Anterior cingulate cortex (tissue), 58 donors: ENCODE data around the gene ALX3.

Source experiments
- DNase-seq, 58 donors: peaks; one replicate each; lab custom pipeline; 2025; lab: John Stamatoyannopoulos, UW

Gene ALX3

DNA sequence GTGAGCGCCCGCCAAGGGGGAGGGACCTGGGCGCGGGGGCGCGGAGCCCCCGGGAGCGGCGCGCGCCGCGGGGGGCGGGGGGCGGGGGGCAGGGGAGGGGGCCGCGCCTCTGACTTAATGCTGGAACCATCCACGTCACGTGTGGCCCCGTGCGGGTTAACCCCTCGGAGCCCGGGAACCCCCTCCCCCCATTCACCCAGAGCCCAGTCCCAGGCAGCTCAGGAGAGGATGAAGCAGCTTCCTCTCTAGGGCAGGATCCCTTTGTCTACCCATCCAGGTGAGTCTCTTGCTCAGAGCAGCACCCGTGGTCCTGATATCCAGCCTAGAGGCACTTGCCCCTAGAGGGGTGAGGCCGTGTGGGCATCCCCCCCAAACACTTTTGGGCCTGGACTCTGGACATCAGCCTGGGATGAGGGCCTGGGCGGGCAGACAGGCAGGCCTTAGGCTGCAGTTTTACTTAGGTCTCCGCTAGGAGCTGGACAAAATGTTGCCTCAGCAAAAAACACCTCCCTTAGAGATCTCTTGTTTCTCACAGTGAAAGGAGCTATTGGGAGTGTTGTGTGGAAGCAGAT, at the start of gene ALX3:
Gene ALX3 (minus strand): TSS at position 2 of the 572 bp plus-strand sequence. CDS start 60 bp downstream, outside the sequence.
- no peak for DNase-seq

DNA sequence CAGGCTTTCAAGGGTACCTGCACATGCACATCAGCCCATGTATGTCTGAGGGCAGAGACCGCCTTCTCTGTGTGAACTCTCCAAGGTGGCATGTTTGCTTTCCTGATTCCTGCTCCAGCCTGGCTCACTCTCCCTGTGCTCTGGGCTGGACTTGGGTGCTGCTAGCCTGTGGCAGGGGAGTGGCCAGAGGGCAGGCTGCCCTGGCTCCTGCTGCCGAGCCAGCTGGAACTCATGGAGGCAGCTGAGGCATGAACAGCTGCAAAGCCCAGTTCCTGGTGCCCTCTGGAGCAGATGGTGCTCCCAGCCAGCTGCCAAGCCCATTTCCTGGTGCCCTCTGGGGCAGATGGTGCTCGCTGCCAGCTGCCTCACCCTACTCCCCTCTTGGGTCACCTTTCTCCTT, 49.4 kb upstream of the ALX3 start:
- DNase-seq: no peak

DNA sequence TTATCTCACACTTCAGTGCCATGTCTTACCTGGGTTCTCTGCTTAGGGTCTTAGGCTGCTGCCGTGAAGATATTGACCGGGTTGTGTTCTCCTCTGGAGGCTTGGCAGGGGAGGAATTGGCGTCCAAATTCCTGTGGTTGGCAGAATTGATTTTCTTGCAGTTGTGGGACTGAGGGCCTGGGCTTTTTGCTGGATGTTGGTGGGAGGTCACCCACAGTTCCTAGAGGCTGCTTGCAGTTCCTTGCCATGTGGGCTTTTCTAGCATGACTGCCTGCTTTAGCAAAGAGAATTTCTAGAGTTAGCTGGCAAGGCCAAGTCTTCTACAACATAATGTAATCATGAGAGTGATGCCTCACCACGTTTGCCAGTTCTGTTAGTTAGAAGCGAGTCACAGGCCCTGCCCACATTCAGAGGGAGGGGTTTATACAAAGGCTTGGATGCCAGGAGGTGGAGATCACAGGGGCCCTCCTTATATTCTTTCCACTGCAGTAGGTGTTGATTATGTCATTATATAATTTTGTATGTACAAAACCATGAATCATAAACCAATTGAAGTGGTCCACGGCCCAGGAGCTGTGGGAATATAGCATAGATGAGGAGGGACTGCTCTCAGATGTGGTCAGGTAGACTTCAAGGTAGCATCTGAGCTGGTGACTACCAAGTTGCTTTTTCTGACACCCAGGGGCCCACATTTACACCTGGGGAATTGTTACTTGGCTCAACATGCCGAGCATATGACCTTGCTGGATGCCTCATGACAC, 48.3 kb upstream of the ALX3 start:
- no peak for DNase-seq

DNA sequence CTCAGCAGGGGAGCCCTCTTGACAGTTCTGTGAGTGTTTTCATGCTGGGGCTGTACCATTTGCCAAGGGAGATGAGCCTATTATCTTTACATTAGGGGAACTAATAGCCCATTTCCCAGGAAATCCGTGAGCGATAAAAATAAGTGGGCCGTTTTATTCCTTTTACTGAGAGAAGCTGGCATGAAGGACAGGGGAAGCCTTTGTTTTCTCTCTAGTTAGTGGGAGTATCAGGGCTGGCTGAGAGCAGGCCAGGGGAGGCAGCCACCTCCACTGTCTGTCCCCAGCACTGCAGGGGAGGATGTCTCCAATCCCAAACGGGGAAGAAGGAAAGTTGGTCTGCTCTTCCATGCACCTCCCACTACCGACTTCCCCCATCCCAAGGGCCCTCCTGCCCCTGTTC, 44.3 kb upstream of the ALX3 start:
- no peak for DNase-seq

DNA sequence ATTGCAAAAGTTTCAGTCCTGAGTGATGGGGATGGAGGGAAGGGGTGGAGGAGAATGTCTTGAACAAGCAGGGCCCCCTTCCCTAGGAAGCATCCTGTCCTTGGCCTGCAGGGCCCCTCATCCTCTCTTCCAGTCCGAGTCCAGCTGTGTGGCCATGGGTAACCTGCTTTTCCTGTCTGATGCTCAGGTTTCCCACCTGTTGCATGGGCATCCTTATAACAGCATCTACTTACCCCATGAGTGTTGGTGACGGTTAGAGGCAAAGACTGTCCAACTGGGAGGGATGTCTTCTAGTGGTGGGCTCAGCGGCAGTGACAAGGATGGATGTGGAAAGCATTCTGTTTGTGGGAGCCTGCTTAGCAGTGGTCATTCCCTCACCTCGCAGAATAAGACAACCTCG, 43.7 kb upstream of the ALX3 start:
- no peak for DNase-seq

DNA sequence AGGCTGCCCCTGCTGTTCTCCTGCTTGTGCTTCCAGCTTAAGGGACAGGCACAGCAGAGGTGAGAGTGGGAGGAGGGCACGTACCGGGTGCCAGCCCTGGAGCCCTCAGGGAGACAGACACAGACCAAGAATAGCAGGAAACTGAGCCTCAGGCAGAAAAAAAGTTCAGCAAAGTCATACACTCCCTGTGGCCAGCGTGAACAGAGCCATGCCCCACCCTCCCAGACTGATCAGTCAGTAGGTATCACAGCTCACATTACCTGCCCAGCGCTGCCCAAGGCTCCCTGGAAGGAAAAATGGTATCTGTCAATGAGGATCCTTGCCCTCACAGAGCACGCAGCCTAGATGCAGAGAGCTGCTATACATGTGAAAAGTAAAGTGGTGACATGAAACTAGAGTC, 43.1 kb upstream of the ALX3 start:
- no peak for DNase-seq

DNA sequence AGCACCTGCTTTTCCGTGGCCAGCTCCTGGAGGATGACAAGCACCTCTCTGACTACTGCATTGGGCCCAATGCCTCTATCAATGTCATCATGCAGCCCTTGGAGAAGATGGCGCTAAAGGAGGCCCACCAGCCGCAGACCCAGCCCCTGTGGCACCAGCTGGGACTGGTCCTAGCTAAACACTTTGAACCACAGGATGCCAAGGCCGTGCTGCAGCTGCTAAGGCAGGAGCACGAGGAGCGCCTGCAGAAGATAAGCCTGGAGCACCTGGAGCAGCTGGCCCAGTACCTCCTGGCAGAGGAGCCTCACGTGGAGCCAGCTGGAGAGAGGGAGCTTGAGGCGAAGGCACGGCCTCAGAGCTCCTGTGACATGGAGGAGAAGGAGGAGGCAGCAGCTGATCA, 42.2 kb upstream of the ALX3 start:
- no peak for DNase-seq

DNA sequence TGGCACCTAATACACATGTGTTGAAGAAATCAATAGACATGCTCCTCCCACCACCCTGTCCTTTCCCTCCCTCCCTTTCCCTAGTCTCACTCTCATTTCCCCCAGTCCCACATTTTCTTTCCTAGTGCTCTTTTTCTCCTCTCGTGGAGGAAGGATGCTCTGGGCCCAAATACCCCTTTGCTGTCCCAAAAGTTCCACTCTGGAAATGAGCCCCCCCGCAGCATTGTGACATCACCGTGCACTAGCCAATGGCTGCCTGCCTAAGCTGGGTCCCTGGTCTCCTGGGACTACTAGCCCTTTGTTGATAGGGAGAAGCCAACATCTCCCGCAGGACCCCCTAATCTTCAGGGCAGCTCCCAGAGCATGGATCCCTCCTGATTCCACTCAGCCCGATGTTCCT, 41.7 kb upstream of the ALX3 start, which contains the start of gene UBL4B:
Gene UBL4B (plus strand): TSS at position 301 of the 400 bp plus-strand sequence. CDS start 92 bp downstream, at position 393.
- no peak for DNase-seq

DNA sequence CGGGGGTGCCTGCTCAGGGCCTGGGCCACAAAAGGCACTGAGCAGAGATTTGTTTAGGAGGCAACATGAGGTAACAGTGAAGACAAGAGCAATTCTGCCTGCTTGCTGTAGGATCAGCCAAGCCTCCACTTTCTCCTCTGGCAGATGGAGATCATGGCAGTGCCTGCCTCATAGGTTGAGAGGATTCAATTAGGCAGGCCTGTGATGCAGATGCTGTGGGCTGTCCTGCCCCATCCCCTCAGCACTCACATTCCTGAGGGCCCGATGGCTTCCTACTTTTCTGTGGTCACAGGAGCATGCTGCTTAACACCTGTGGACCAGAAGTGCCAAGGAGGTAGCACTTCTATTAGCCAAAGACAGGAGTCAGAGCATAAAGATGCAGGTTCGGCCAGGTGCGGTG, 40.6 kb upstream of the ALX3 start:
- DNase-seq: no peak

DNA sequence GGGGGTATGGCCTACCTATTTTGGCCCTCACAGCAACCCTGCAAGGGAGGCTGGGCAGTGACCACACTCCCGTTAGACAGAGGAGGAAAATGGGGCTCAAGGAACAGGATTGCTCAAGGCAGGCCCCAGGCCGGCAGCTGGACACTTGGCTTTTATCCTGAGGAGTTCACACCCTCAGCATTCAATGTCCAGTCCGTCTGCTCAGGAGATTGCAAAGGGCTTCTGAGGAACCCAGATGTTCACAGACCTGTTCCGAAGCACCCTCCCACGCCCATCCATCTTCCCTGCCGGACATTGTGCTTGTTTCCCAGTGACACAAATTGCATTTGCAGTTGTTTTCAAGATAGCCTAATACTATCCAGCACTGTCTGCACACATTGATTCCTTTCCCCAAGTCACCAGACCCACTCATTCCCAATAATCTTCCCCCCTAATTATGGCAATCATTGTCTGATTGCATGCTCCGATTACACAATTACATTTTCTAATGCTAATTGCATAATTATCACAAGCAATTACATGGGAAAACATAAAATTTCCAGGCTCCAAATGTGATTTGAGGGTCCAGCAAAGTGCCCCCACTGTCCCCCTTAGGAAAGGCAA, 37.5 kb upstream of the ALX3 start:
- no peak for DNase-seq

DNA sequence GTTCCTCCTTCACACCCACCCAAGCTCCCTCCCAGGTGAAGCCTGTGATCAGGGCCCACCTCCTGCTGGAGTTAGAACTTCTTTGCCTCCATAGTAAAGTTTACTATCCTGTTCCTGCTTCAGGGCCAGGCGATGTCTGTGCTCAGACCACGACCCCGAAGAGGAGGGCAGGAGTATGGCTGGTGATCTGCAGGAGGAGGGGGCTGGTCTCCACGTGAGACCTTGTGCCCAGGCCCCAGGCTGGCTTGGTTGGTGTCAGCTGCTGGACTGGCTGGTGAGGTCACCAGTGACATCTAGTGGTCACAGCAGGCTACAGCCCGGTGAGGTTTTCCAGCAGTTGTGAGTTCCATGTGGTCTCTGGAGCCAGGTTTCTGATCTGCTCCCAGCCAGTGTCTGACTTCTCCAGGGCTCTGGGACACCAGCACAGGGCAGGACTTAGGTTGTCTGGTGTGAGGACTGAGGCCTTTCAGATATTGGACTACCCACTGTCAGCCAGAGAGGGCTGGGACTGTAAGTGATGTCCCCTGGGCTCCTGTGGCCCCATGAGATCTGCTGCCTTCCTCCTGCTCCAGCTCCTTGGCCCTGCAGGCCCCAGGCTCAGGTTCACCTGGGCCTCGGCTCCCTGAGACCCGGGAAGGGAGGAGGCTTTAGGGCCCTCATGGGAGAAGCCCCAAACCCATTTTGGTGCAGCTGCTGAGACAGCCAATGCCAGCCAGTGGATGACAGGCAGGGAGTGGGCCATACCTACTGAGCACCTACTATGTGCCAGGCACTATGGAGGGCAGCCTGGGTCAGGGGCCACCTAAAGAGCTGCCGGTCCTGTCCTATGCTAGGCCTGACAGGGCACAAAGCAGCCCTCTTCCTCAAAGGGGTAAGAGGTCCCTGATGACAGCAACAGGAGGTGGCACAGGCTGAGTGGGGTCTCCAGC, 35.8 kb upstream of the ALX3 start:
- peak in 52 of 58 donors; percentile 17 to 76 (median 40) for DNase-seq

DNA sequence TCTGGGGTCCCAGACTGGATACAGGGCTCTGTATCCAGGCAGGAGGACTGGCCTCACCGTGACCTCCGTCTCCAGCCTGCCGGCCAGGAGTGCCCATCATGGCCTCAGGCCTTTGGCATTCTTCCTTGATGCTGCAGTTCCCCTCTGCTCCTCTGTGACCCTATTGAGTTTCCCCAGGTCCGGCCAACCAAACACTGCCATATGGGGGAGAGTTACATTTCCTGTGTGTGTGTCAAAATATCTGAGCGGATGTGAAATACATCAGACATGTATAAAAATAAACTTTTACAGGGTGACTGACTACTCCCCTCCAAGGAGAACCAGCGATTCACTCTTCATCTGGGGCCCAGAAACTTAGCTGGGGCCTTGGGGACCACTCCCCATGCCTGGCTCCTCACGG, 31.6 kb upstream of the ALX3 start:
- DNase-seq: no peak

DNA sequence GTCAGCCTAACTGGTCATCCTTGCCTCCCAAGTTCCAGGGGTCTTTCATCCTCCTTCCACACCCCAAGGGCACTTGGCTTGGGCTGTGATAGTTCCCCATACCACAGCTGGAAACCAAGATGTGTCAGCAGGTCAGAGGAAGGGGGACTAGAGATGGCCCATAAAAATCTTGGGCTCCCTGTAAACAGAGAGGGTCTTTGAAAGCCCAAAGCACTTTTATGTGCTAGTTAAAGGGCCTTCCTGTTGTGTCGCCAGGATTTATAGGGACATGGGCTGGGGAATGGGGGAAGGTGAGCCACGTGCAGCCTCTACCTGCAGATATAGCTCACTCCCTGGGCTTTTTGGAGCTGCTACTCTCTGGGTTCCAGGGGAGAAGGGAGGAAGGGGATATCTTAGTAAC, 29.9 kb upstream of the ALX3 start:
- DNase-seq: no peak

DNA sequence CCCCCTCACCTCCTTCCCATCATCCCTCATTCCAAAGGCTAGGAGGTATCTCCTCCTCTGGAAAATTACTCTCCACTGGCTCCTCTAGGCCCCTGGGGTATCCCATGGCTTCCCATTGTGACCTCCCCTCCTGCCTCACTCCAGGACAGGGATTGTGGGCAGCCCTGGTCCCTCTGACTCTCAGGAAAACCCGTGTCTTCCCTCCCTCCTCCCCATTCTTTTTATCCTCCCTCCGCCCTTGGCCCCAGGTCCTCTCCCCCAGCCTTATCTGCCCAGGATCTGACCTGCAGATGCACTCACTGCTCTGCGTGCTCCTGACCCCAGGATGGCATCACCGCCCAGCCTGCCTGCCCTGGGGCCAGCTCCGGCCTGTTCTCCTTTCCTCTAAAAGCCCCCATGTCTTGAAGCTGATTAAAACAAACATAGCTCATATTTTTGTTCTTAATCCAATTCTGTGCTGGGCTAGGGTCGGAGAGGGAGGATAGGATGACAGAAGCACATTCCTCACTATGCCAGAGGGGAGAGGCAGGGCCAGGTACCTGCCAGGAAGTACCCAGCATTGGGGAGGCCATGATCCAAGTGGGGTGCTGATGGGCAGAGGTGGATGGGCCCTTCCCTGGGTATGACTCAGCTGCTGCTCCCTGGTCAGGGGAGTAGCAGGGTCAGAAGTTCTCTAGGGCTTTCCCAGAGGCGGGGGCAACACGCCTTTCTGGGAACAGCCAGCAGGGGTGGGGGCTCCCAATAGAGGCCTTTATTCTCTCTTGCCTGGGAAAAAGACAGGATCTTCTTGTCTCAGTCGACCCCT, 28.0 kb upstream of the ALX3 start:
- no peak for DNase-seq

DNA sequence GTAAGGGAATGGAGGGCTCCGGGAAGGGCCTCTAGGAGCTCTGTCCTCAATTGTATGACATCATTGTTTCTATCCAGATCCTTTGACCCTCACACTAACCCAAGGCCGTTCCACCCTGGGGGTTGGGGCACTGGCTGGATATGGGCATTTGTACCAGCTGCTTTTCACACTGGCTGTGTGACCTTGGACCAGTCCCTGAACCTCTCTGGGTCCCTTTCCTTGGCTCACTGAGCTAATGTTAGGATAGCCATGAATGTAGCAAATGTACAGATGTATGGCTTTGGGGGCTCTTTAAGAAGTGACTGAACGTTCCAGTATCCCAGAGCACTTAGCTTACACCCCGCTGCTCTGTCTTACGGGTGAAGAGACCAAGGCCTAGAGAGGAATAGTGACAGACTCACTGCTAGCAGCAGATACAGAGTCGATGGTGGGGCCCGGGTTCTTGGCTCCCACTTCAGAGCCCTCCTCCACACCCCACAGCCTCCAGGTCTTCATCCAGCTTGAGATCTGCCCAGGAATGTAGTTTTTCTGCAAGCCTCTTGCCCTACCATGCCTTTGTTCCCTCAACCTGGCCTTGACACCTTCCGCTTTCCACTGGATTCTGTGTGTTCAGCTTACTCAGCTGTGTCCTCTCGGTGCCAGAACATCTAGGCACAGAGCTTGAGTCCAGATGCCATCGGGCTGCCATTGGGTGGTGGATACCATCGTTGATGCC, 27.2 kb upstream of the ALX3 start:
- no peak for DNase-seq

DNA sequence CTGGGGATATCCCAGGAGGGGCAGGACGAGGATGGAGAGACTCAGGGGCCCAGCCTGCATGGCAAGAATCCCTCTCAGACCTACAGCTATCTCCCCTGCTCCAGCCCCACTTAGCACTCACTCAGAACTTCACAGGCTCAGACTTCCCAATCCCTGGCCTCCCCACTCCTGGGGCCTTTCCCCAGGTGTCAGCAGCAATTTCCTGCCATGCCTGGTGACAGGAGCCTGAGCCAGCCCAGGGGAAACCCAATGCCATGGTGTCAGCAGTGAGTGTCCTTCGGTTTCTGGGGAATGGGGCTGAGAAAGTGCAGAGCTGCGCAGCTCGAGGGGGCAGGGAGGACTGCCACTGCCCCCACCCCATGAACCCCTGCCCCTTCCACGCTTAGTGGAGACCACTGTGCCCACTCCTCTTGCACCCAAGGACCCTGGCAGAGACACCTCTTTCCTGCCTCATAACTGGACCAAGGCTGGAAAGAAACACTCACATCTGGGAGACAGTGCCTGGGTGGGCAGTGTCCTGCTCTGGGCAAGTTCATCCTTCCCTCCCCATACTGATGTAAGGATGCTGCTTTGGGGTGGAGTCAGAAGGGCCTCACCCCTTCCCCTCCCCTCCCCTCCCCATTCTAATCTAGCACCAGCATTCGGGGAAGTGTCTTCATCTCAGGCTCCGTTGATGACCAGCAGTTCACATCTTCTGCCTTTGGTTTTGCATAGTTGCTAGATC, 24.6 kb upstream of the ALX3 start:
- no peak for DNase-seq

DNA sequence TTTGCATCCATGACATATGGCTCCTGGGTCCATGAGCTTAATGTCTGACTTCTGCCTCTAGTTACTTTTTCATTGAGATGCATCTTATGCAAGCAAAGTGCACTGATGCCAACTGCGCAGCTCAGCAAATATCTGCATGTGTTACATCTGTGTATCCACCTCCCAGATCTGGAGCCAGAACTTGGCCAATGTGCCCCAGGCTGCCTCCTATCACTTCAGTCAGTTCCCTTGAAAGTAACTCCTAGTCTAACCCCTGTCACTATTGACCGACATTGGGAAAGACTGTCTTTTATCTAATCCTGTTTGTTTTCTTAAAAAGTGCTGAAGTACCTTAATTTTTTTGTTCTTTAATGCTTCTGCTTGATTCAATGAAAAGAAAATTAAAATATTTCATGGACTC, 22.5 kb upstream of the ALX3 start:
- DNase-seq: no peak

DNA sequence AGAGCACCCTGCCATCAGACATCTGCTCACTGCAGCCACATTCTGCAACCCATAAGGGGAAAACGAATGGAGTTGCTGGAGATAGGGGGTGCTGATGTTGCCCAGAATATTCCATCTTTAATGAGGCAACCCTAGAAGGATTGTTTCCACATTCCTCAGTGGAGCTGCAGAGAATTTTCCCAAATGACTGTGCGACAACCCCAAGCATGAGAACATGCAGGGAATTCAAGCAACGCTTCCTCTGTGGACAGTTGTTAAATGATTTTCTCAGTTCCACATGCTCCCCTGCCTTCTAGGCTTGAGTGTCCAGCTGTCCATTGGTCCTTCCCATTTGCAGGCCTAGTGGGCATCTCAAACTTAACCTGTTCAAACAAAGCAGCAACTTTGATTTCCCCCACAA, 21.3 kb upstream of the ALX3 start:
- no peak for DNase-seq

DNA sequence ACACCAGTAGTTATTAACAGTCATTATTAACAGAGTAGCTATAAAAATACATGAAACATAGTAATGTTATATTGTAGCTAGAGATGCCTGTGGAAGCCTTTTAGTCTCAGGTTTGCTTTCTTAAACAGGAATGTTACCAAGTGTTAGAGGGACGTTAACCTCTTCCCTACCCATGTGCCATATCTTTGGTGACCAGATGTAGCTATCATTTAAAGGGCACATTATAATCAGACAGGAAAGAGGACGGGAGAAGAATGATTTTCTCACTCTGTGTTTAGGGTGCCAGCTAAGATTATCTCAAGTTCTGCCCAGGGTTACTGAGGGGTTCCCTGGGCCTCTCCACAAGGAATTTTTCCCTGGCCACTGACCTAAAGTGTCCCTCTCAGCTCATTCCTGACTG, 20.9 kb upstream of the ALX3 start:
- no peak for DNase-seq
